Breast epithelium (tissue), 3 donors: ENCODE data around the gene PTRHD1.

Source experiments
- CTCF ChIP-seq, 3 donors: fragments of 450-650 bp; IDR thresholded peaks; one replicate each; pipeline ENCODE4 v1.5.1; 2016 to 2017; ENCODE audit warnings: antibody characterized with exemption in 3 of 3, mild to moderate bottlenecking in 3 of 3, moderate library complexity in 3 of 3
- POLR2AphosphoS5 ChIP-seq, 3 donors: sonication (generic); formaldehyde crosslinking; IDR thresholded peaks; one replicate each; pipeline ENCODE4 v1.6.1; 2017; ENCODE audit warnings: antibody characterized with exemption in 3 of 3

- TF ChIP-seq CTCF (IDR thresholded peaks at IDR 0.05) (no peak), POLR2AphosphoS5 (IDR thresholded peaks at IDR 0.05) (no peak)
Observed at GRCh38 chr2:24828238-24828996, 35.2 kb upstream of the PTRHD1 start.
